Measurements from ENCODE around the gene AFAP1. TPM values are rescaled to one million over a fixed set of nuclear protein-coding genes. Genes with fewer than 3 reads are reported as not detected.

The AFAP1 gene
- total and polyA plus RNA-seq, 2 of the 8 experiments (the other 6 are each of a cell fraction or from before 2014, with no cell fraction given): 3.6 to 18.2 TPM

DNA sequence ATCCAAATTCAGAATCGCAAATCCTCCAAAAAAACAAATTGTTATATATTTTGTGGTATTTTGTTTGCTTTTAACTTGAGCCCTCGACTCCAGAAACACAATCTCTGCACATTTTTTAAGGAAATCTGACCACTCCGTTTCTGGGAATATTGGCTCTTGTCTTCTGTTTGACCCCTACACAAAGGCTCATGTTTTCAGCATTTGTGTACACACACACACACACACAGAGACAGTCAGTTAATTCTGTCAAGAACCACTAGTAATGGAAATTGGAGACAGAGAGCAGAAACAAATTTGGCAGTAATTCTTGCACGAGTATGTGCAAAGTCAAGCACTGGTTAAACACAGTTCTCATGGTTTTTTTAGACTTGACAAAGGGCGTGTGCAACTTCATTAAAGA lies 115.4 kb downstream of the AFAP1 start (continued):
- TF ChIP-seq, protein P1, sequence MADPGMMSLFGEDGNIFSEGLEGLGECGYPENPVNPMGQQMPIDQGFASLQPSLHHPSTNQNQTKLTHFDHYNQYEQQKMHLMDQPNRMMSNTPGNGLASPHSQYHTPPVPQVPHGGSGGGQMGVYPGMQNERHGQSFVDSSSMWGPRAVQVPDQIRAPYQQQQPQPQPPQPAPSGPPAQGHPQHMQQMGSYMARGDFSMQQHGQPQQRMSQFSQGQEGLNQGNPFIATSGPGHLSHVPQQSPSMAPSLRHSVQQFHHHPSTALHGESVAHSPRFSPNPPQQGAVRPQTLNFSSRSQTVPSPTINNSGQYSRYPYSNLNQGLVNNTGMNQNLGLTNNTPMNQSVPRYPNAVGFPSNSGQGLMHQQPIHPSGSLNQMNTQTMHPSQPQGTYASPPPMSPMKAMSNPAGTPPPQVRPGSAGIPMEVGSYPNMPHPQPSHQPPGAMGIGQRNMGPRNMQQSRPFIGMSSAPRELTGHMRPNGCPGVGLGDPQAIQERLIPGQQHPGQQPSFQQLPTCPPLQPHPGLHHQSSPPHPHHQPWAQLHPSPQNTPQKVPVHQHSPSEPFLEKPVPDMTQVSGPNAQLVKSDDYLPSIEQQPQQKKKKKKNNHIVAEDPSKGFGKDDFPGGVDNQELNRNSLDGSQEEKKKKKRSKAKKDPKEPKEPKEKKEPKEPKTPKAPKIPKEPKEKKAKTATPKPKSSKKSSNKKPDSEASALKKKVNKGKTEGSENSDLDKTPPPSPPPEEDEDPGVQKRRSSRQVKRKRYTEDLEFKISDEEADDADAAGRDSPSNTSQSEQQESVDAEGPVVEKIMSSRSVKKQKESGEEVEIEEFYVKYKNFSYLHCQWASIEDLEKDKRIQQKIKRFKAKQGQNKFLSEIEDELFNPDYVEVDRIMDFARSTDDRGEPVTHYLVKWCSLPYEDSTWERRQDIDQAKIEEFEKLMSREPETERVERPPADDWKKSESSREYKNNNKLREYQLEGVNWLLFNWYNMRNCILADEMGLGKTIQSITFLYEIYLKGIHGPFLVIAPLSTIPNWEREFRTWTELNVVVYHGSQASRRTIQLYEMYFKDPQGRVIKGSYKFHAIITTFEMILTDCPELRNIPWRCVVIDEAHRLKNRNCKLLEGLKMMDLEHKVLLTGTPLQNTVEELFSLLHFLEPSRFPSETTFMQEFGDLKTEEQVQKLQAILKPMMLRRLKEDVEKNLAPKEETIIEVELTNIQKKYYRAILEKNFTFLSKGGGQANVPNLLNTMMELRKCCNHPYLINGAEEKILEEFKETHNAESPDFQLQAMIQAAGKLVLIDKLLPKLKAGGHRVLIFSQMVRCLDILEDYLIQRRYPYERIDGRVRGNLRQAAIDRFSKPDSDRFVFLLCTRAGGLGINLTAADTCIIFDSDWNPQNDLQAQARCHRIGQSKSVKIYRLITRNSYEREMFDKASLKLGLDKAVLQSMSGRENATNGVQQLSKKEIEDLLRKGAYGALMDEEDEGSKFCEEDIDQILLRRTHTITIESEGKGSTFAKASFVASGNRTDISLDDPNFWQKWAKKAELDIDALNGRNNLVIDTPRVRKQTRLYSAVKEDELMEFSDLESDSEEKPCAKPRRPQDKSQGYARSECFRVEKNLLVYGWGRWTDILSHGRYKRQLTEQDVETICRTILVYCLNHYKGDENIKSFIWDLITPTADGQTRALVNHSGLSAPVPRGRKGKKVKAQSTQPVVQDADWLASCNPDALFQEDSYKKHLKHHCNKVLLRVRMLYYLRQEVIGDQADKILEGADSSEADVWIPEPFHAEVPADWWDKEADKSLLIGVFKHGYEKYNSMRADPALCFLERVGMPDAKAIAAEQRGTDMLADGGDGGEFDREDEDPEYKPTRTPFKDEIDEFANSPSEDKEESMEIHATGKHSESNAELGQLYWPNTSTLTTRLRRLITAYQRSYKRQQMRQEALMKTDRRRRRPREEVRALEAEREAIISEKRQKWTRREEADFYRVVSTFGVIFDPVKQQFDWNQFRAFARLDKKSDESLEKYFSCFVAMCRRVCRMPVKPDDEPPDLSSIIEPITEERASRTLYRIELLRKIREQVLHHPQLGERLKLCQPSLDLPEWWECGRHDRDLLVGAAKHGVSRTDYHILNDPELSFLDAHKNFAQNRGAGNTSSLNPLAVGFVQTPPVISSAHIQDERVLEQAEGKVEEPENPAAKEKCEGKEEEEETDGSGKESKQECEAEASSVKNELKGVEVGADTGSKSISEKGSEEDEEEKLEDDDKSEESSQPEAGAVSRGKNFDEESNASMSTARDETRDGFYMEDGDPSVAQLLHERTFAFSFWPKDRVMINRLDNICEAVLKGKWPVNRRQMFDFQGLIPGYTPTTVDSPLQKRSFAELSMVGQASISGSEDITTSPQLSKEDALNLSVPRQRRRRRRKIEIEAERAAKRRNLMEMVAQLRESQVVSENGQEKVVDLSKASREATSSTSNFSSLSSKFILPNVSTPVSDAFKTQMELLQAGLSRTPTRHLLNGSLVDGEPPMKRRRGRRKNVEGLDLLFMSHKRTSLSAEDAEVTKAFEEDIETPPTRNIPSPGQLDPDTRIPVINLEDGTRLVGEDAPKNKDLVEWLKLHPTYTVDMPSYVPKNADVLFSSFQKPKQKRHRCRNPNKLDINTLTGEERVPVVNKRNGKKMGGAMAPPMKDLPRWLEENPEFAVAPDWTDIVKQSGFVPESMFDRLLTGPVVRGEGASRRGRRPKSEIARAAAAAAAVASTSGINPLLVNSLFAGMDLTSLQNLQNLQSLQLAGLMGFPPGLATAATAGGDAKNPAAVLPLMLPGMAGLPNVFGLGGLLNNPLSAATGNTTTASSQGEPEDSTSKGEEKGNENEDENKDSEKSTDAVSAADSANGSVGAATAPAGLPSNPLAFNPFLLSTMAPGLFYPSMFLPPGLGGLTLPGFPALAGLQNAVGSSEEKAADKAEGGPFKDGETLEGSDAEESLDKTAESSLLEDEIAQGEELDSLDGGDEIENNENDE (IDR thresholded peaks at IDR 0.05; ENCODE audit: insufficient replicate concordance, low read length): no peak
- TF ChIP-seq CREB1 (IDR thresholded peaks at IDR 0.05) (no peak), RAD21 (IDR thresholded peaks at IDR 0.05 in 1 of 2, conservative IDR thresholded peaks at IDR 0.05 in 1 of 2; ENCODE audit: low read depth in 2 of 2, low read length in 2 of 2) (no peak), MAX (IDR thresholded peaks at IDR 0.05) (no peak)

All from H1 (cell line).